IMR-90 (cell line): ENCODE measurements around the gene GPR21.

Experiments
- CEBPB ChIP-seq: IDR thresholded peaks from 2 replicates; pipeline ENCODE4 v1.6.1; 2012; ENCODE audit warnings: low read depth, low read length, improper control_type of control experiment
- CTCF ChIP-seq: conservative IDR thresholded peaks from 2 replicates; pipeline ENCODE4 v1.5.1; 2012; ENCODE audit warnings: mild to moderate bottlenecking, low read depth, low read length, improper control_type of control experiment
- ELK1 ChIP-seq: fragments of 150-350 bp; IDR thresholded peaks from 2 replicates; pipeline ENCODE4 v1.6.1; 2016; ENCODE audit warnings: low read depth, mild to moderate bottlenecking, low read length, moderate library complexity, borderline replicate concordance
- MAFK ChIP-seq: IDR thresholded peaks from 2 replicates; pipeline ENCODE4 v1.6.1; 2012; ENCODE audit warnings: low read depth, low read length, improper control_type of control experiment
- POLR2A ChIP-seq: IDR thresholded peaks from 2 replicates; pipeline ENCODE4 v1.6.1; 2012; ENCODE audit warnings: mild to moderate bottlenecking, low read depth, low read length
- RAD21 ChIP-seq: IDR thresholded peaks from 2 replicates; pipeline ENCODE4 v1.6.1; 2012; ENCODE audit warnings: low read length, improper control_type of control experiment
- RCOR1 ChIP-seq: IDR thresholded peaks from 2 replicates; pipeline ENCODE4 v1.6.1; 2012; ENCODE audit warnings: mild to moderate bottlenecking, low read length, improper control_type of control experiment; ENCODE audit not compliant: insufficient replicate concordance
- USF2 ChIP-seq: fragments of 150-350 bp; IDR thresholded peaks from 2 replicates; pipeline ENCODE4 v1.6.1; 2017; ENCODE audit warnings: mild to moderate bottlenecking, antibody characterized with exemption, low read length, low read depth

- no peak for TF ChIP-seq CTCF
- no peak for TF ChIP-seq POLR2A
- no peak for TF ChIP-seq USF2
- TF ChIP-seq RAD21 = no peak
- TF ChIP-seq RCOR1 = no peak
- TF ChIP-seq ELK1 = no peak
- TF ChIP-seq MAFK = no peak
- TF ChIP-seq CEBPB = no peak
Observed at GRCh38 chr9:123053046-123053445, 19.6 kb downstream of the GPR21 start.
